Bladder microvascular endothelial cell (primary cell): ENCODE results near the gene GRK4. TPM values are rescaled to one million over a fixed set of nuclear protein-coding genes. Genes with fewer than 3 reads are reported as not detected.

ENCODE experiments used
- total RNA-seq: library from RNA; depleted of rRNA; stranded (reverse); fragments of >200 nt; gene quantifications from 2 replicates; pipeline ENCODE4 v1.2.3, GENCODE V29; 2014

GRK4 gene
- total RNA-seq = 2.8 and 4.2 TPM in 2 replicates

GRCh38 chr4:2963175-2963965 is at the start of gene GRK4, which contains the start of gene NOP14:
Gene GRK4 (plus strand): TSS chr4:2963571. CDS start chr4:2964071, 500 bp downstream.
Gene NOP14 (minus strand): TSS chr4:2963406. CDS start chr4:2963319, 87 bp downstream.

GRCh38 chr4:3074078-3074845 is 110.9 kb downstream of the GRK4 start, which contains the start of the genes HTT and HTT-AS:
Gene HTT (plus strand): TSS chr4:3074681. CDS start chr4:3074826, 145 bp downstream.
Gene HTT-AS (minus strand): TSS chr4:3074538.

Other genes starting within 250 kb of the GRK4 start
- gene TNIP2, start 207.2 kb upstream of the GRK4 start, total RNA-seq = 72.4 and 102 TPM in 2 replicates
- 19.9 and 24.8 TPM in 2 replicates for gene SH3BP2, start 170.5 kb upstream of the GRK4 start, total RNA-seq
- 141 and 226 TPM in 2 replicates for gene ADD1, start 119.7 kb upstream of the GRK4 start, total RNA-seq
- 16.0 and 26.4 TPM in 2 replicates for gene NOP14, start 165 bp upstream of the GRK4 start, total RNA-seq
- not detected in 2 replicates for gene HTT-AS, start 111.0 kb downstream of the GRK4 start, total RNA-seq
- 62.4 and 64.3 TPM in 2 replicates for gene HTT, start 111.1 kb downstream of the GRK4 start, total RNA-seq